Lower leg skin (tissue), 4 donors: ENCODE data around the gene PLOD1. TPM values are rescaled to one million over a fixed set of nuclear protein-coding genes. Genes with fewer than 3 reads are reported as not detected.

ENCODE experiments used
- DNase-seq, 2 donors: peaks; one replicate each; pipeline ENCODE4 v3.0.0-alpha.2; 2019; ENCODE audit warnings: low spot score in 2 of 2
- H3K4me3 ChIP-seq: fragments of 200-600 bp; sonication (generic); 2 replicates; pipeline ENCODE4 v1.5.1; 2017; ENCODE audit warnings: mild to moderate bottlenecking, low read depth; ENCODE audit not compliant: poor library complexity, severe bottlenecking
- CTCF ChIP-seq, 3 donors: fragments of 450-650 bp; IDR thresholded peaks; one replicate each; pipeline ENCODE4 v1.5.1; 2016; ENCODE audit warnings: antibody characterized with exemption in 3 of 3, mild to moderate bottlenecking in 3 of 3, moderate library complexity in 2 of 3
- POLR2A ChIP-seq, 2 donors: fragments of 450-650 bp; IDR thresholded peaks; one replicate each; pipeline ENCODE4 v1.6.1; 2016 to 2017; ENCODE audit warnings: antibody characterized with exemption in 2 of 2, mild to moderate bottlenecking in 1 of 2, moderate library complexity in 1 of 2
- WGBS, 2 donors: methylation state at CpG; one replicate each; pipeline ENCODE4 v1.1.5; 2018; 5-methylcytosine and 5-hydroxymethylcytosine counted together
- intact Hi-C: fragments of 100-400 bp; cut with DNase I; formaldehyde crosslinking; loops from one replicate; pipeline ENCODE4 v1.15.0; 2023; ENCODE audit warnings: low total_unique reads
- total RNA-seq, 4 donors: library from RNA; depleted of rRNA; stranded (reverse); fragments of >200 nt; gene quantifications; one replicate each; pipeline ENCODE4 v1.1.0, GENCODE V29; 2016

Gene PLOD1
- total RNA-seq, 4 donors from 2014 or later = 26.5 to 54.0 (median 41.3) TPM

GRCh38 chr1:11991969-11992676 is 57.6 kb downstream of the PLOD1 start:
- no peak for DNase-seq
- intact Hi-C loops = no loop called here
- 85 to 86% methylated on average over 16 of the region's 16 CpGs for WGBS, 2 donors
- no peak for TF ChIP-seq POLR2A (IDR thresholded peaks at IDR 0.05)
- no peak for TF ChIP-seq CTCF (IDR thresholded peaks at IDR 0.05)
- H3K4me3 ChIP-seq = no peak overlapping the region

- H3K4me3 ChIP-seq = no peak overlapping the region
- no peak for DNase-seq
- TF ChIP-seq CTCF (IDR thresholded peaks at IDR 0.05) (no peak), POLR2A (IDR thresholded peaks at IDR 0.05) (no peak)
- 86 to 96% methylated on average over 5 of the region's 5 CpGs for WGBS, 2 donors
- intact Hi-C loops = no loop called here
Observed at GRCh38 chr1:11997081-11997850, 62.7 kb downstream of the PLOD1 start.

GRCh38 chr1:11998636-11999035 is 64.1 kb downstream of the PLOD1 start:
- 87 to 90% methylated on average over 5 of the region's 5 CpGs for WGBS, 2 donors
- intact Hi-C loops = no loop called here
- TF ChIP-seq POLR2A (IDR thresholded peaks at IDR 0.05) = no peak
- H3K4me3 ChIP-seq = no peak overlapping the region
- DNase-seq = no peak

- H3K4me3 ChIP-seq = no peak overlapping the region
- intact Hi-C loops = no loop called here
- no peak for DNase-seq
- TF ChIP-seq POLR2A (IDR thresholded peaks at IDR 0.05) = no peak
- TF ChIP-seq CTCF (IDR thresholded peaks at IDR 0.05) = no peak
- WGBS, 2 donors = 79 to 83% methylated on average over 3 of the region's 3 CpGs
Observed at GRCh38 chr1:11999236-11999635, 64.7 kb downstream of the PLOD1 start.

GRCh38 chr1:12001249-12001917 is 66.9 kb downstream of the PLOD1 start:
- DNase-seq = no peak
- intact Hi-C loops = no loop called here
- TF ChIP-seq CTCF (IDR thresholded peaks at IDR 0.05) (no peak), POLR2A (IDR thresholded peaks at IDR 0.05) (no peak)
- 80 to 88% methylated on average over 14 of the region's 14 CpGs for WGBS, 2 donors
- H3K4me3 ChIP-seq = no peak overlapping the region

- TF ChIP-seq POLR2A (IDR thresholded peaks at IDR 0.05) (no peak), CTCF (IDR thresholded peaks at IDR 0.05) (no peak)
- DNase-seq = no peak
- intact Hi-C loops = no loop called here
- H3K4me3 ChIP-seq = no peak overlapping the region
- WGBS, 2 donors = 58 to 73% methylated on average over 10 of the region's 10 CpGs
Observed at GRCh38 chr1:12001996-12002493, 67.5 kb downstream of the PLOD1 start.
